Progenitor cell of endocrine pancreas (in vitro differentiated cells): ENCODE data around the gene OR6B2. TPM values are rescaled to one million over a fixed set of nuclear protein-coding genes. Genes with fewer than 3 reads are reported as not detected.

Source experiments
- DNase-seq: peaks from one replicate; pipeline ENCODE4 v3.0.0; 2021; ENCODE audit warnings: low spot score; ENCODE audit not compliant: unreplicated experiment
- H3K27ac Mint-ChIP-seq: 2 replicates; pipeline ENCODE4 v1.8.0; 2021; ENCODE audit warnings: mild to moderate bottlenecking, moderate library complexity, mixed read lengths
- H3K27me3 Mint-ChIP-seq: 2 replicates; pipeline ENCODE4 v1.8.0; 2021; ENCODE audit warnings: mixed read lengths
- H3K36me3 Mint-ChIP-seq: 2 replicates; pipeline ENCODE4 v1.8.0; 2022; ENCODE audit warnings: mixed read lengths; ENCODE audit not compliant: insufficient read depth
- H3K4me1 Mint-ChIP-seq: 2 replicates; pipeline ENCODE4 v1.8.0; 2021; ENCODE audit warnings: low read depth, mixed read lengths
- H3K4me3 Mint-ChIP-seq: 2 replicates; pipeline ENCODE4 v1.8.0; 2021; ENCODE audit warnings: low read depth, mild to moderate bottlenecking, moderate library complexity, mixed read lengths
- H3K9me3 Mint-ChIP-seq: 2 replicates; pipeline ENCODE4 v1.8.0; 2021; ENCODE audit warnings: low read depth, mixed read lengths
- total RNA-seq: library from RNA; stranded (reverse); gene quantifications from 2 replicates; pipeline ENCODE4 v1.2.1, GENCODE V29; 2021
- TF ChIP-seq, protein P1 (sequence below): fragments of 200-600 bp; sonication (generic); IDR thresholded peaks from one replicate; pipeline ENCODE4 v1.5.0; 2021; ENCODE audit warnings: antibody characterized with exemption, mild to moderate bottlenecking; ENCODE audit not compliant: unreplicated experiment

Gene OR6B2
- total RNA-seq, 1 donor from 2014 or later, result not detected

DNA sequence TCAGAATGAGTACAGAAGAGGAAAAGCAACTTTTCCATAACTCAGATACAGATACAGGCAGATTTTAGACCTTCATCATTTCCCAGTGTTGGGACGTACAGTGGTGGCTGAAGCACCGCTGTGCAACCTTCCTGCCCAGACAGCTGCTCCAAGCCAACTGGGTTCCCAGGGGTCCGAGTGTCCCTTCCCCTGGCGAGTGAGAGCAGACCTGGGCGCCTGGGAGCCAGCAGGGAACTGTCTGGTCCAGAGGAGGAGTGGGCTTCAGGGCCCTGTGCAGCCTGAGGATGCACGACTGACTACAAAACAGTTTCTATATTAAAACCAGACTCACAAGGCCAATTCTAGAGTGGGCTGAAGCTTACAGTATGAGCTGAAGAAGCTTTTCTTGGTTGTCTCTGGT lies 11.1 kb upstream of the OR6B2 start:
- H3K27me3 Mint-ChIP-seq, result peaks cover 35% of the 10 kb centered on the region
- DNase-seq, result no peak
- no peaks in the 10 kb centered on the region for H3K9me3 Mint-ChIP-seq
- TF ChIP-seq, protein P1, sequence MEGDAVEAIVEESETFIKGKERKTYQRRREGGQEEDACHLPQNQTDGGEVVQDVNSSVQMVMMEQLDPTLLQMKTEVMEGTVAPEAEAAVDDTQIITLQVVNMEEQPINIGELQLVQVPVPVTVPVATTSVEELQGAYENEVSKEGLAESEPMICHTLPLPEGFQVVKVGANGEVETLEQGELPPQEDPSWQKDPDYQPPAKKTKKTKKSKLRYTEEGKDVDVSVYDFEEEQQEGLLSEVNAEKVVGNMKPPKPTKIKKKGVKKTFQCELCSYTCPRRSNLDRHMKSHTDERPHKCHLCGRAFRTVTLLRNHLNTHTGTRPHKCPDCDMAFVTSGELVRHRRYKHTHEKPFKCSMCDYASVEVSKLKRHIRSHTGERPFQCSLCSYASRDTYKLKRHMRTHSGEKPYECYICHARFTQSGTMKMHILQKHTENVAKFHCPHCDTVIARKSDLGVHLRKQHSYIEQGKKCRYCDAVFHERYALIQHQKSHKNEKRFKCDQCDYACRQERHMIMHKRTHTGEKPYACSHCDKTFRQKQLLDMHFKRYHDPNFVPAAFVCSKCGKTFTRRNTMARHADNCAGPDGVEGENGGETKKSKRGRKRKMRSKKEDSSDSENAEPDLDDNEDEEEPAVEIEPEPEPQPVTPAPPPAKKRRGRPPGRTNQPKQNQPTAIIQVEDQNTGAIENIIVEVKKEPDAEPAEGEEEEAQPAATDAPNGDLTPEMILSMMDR, result no peak
- no peaks in the 10 kb centered on the region for H3K4me1 Mint-ChIP-seq
- no peak overlapping the region for H3K4me3 Mint-ChIP-seq
- H3K36me3 Mint-ChIP-seq, result no peaks in the 10 kb centered on the region
- H3K27ac Mint-ChIP-seq, result no peak overlapping the region

DNA sequence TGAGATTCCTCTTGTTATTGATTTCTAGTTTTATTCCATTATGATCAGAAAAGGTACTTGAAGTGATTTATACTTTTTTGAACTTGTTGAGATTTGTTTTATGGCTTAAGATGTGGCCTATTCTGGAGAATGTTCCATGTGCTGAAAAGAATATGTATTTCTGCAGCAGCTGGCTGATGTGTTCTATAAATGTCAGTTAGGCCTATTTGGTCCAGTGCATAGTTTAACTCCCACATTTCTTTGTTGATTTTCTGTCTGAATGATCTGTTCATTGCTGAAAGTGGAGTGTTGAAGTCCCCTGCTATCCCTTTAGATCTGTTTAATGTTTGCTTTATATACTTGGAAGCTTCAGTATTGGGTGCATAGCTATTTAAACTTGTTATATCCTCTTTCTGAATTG lies 7.1 kb upstream of the OR6B2 start:
- TF ChIP-seq, protein P1, result no peak
- Mint-ChIP-seq H3K27ac (no peak overlapping the region), H3K27me3 (peaks cover 48% of the 10 kb centered on the region), H3K4me3 (no peak overlapping the region), H3K9me3 (no peaks in the 10 kb centered on the region), H3K4me1 (no peaks in the 10 kb centered on the region), H3K36me3 (no peaks in the 10 kb centered on the region)
- DNase-seq, result no peak

DNA sequence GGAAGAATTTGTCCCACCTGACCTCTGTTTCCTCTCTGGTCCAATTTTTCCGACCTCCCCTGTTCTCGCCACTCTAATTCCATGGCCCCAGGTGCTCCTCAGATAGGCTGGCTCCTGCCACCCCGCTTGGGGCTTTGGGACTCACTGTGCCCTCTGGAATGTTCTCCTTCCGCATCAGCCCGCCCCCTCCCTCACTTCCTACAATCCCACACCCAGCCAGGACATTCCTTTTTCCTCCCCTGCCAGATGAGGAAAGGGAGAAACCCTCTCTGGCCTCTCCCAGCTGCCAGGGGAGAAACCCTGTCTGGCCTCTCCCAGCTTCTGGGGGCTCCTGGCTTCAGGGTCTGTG lies 3.1 kb upstream of the OR6B2 start:
- TF ChIP-seq, protein P1, result no peak
- no peak overlapping the region for H3K27ac Mint-ChIP-seq
- no peaks in the 10 kb centered on the region for H3K9me3 Mint-ChIP-seq
- no peak for DNase-seq
- H3K4me1 Mint-ChIP-seq, result no peaks in the 10 kb centered on the region
- H3K4me3 Mint-ChIP-seq, result no peak overlapping the region
- peaks cover 77% of the 10 kb centered on the region for H3K27me3 Mint-ChIP-seq
- H3K36me3 Mint-ChIP-seq, result no peaks in the 10 kb centered on the region

DNA sequence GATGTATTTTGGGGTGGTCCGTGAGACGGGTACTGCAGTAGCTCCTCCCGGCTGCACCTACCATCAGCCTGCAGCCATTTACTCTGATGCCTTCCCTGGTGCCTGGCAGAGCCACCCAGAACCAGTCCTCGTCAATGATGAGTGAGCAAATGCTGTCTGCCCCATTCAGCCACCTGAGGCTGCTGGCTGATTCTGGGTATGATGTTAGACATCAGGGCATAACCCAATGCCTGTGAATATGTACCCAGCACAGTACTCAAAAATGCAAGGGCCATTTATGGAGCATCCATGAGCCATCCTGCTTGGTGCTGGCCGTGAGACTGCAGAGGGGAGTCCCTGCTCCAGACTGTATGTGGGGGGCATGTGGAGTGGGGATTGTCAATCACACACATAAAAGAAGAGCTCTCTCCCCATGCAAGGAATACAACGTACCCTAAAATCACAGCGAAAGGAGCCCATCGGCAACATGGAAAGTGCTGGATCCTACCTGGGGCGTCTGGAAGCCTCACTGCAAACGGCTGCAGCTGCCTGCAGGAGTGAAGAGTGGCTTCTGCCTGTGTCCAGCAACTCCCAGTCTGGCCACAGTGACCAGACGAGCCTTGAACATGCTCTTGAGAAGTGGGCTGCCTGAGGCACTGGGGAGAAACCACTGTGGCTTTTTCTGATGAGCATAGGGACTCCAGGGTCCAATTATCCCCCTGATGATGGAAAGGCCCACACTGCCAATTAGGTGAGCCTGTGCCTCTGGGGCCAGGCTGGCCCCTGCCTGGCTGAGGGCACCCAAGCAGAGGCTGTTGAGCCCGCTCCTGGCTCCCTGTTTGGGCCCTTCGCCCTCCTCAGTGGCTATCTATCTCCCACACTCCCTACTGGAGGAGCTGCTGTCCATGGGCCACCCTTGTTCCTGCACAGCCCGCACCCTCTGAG lies 2.4 kb upstream of the OR6B2 start:
- TF ChIP-seq, protein P1, result no peak
- Mint-ChIP-seq H3K27ac (no peak overlapping the region), H3K4me3 (no peak overlapping the region), H3K9me3 (no peaks in the 10 kb centered on the region), H3K36me3 (no peaks in the 10 kb centered on the region), H3K27me3 (peaks cover 80% of the 10 kb centered on the region), H3K4me1 (no peaks in the 10 kb centered on the region)
- DNase-seq, result no peak

DNA sequence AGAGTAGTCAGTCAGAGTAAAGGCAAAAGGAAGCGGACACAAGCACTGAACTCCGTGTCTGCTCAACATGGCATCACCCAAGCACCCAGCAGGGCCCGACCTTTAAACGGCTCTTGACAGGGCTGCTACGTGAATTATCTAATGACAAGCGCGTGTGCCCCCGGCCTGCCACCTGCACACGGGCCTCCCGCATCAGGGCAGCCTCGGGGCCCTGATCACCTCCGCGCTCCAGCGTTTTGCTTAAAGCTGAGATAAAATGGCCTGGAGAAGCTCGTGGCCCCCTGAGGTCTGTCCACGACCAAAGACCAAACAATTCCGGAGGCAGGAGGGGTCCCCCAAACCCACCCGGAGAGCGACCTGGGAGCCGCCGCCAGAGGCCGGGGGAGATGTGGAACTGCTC lies 5.5 kb downstream of the OR6B2 start:
- DNase-seq, result no peak

More for the DNA sequence above, 5.5 kb downstream of the OR6B2 start:
- peak overlapping the region; percentile 96 for H3K4me3 Mint-ChIP-seq
- H3K9me3 Mint-ChIP-seq, result no peaks in the 10 kb centered on the region
- H3K27me3 Mint-ChIP-seq, result peaks cover 18% of the 10 kb centered on the region
- peaks cover 9% of the 10 kb centered on the region for H3K36me3 Mint-ChIP-seq
- TF ChIP-seq, protein P1, result no peak
- peak overlapping the region; percentile 97 for H3K27ac Mint-ChIP-seq
- H3K4me1 Mint-ChIP-seq, result peaks cover 11% of the 10 kb centered on the region
